GM18505 (cell line): ENCODE results near the gene ZNF76.

ENCODE experiments used
- ATAC-seq: cut with Tn5 transposase; IDR thresholded peaks from one replicate; pipeline ENCODE4 v1.9.1; 2021; ENCODE audit not compliant: unreplicated experiment
- POLR2A ChIP-seq: IDR thresholded peaks from 4 replicates; pipeline ENCODE4 v1.6.1; 2011; ENCODE audit warnings: borderline replicate concordance; ENCODE audit not compliant: insufficient read depth, insufficient read length; ENCODE audit errors: extremely low read depth

The ZNF76 gene

GRCh38 chr6:35259194-35259947, at the start of gene ZNF76:
TSS of gene ZNF76 (plus strand) at chr6:35259735. CDS start at chr6:35281152, 21,417 bp downstream.
- TF ChIP-seq POLR2A = peak; percentile 68
- ATAC-seq = peak; percentile 83

DNA sequence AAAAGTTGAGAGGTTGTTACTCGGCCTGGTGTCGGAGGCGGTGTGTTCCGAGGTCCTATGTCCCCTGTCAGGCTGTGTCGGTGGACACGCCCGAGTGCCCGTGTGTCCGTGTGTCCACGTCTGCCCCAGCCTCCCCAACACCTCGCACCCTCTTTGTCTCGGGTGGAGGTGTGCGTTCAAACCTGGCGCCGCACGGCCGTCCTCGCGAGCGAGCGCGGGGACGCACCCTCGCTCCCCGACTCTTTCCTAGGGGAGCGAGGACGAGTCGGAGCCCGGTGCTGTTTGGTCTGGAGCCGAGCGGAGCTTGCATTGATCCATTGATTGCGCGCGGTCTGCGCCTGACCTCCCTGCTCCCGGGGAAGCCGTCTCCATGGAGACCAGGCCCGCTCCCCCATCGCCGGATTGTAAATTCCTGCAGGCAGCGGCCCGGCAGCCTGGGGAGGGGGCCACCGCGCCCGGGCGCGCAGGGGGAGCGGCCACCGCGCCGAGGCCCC, 46.2 kb upstream of the ZNF76 start:
- no peak for ATAC-seq
- TF ChIP-seq POLR2A = no peak

- ATAC-seq = no peak
- TF ChIP-seq POLR2A = no peak
These were observed 45.4 kb upstream of the ZNF76 start, which contains the start of gene SCUBE3 for GRCh38 chr6:35213824-35214756. TSS of gene SCUBE3 (plus strand) at chr6:35213956. CDS start at chr6:35214419, 463 bp downstream.

DNA sequence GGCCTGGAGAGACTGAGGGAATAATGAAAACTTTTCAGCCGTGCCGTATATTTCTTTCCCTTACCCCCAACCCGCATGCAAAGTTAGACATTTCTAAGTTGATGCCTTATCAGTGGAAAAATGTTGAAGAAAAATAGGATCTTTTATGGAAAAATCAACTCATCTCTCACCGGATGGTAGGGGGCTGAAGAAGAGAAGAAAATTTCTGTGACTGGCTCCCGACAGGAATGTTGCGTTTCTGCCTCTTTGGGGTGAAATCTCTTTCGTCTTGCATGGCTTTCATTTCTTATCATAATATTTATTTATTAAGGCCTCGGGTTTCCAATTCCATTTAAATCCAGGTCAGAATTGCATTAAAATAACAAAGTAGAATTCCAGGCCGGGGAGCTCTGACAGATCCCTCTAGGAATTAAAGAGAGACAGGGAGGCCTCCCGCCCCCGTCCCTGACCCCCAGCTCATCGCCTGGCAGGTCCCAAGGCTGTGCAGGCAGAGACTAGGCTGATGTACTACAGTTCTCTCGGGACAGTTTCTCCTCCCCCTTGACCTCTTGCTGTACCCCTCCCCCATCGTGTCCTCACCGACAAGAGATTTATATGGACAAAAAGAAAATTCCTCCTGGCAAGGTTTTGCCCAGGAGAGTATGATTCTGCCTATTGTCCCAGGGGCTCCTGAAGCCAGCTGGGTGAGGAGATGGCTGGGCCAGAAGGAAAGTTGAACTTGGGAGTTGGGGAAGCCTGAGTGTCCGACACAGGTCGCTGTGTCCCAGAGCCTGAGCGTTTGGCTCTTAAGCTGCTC, 44.5 kb upstream of the ZNF76 start:
- no peak for ATAC-seq

DNA sequence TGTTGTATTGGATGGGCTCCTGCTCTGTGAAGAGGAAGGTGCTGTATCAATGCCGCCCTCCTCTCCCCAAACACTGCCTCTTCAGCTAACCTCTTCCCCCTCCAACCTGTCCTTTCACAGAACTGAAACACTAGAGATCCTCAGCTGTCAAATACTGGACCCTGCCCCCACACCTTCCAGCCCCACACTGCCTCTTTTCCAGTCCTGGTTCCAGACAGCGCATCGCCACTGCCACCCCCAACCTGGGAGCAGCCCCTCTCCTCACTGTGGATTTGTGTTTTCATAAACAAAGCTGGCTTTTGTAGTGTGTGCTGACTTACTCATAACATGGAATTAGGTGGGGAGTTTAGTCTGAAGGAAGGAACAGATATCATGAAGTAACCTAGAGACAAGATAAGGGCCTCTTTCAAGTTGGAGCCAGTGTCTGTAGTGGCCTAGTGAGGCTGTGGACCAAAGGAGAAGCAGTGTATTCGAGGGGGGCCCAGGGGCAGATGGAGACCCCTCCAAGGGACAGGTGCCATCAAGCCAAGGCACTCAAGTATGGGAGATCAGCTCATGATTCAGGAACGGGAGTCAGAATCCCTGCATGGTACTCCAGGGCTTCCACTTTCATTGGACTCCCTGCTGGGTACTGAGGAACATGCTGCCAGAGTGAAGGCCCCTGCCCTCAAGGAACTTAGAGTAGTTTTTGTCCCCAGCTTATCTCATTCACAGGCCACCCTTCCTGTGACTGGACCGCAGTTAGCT, 43.7 kb upstream of the ZNF76 start:
- ATAC-seq = no peak
- TF ChIP-seq POLR2A = no peak

More for the DNA sequence above, 44.5 kb upstream of the ZNF76 start:
- TF ChIP-seq POLR2A = no peak

DNA sequence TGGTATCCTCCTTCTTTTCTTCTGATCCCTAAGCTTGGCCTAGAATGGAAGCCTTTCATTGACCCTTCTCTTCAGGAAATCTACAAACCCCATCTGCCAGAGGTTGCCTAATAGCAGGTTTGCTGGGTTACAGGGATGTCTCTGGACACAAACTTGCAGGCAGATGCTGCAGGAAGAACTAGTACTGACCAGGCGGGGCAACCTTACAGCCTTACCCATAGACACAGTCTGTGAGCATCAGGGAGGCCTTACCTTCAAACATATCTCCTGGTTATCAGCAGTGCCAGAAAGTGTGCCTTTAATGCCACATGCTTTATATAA, 43.2 kb upstream of the ZNF76 start:
- no peak for ATAC-seq
- no peak for TF ChIP-seq POLR2A

DNA sequence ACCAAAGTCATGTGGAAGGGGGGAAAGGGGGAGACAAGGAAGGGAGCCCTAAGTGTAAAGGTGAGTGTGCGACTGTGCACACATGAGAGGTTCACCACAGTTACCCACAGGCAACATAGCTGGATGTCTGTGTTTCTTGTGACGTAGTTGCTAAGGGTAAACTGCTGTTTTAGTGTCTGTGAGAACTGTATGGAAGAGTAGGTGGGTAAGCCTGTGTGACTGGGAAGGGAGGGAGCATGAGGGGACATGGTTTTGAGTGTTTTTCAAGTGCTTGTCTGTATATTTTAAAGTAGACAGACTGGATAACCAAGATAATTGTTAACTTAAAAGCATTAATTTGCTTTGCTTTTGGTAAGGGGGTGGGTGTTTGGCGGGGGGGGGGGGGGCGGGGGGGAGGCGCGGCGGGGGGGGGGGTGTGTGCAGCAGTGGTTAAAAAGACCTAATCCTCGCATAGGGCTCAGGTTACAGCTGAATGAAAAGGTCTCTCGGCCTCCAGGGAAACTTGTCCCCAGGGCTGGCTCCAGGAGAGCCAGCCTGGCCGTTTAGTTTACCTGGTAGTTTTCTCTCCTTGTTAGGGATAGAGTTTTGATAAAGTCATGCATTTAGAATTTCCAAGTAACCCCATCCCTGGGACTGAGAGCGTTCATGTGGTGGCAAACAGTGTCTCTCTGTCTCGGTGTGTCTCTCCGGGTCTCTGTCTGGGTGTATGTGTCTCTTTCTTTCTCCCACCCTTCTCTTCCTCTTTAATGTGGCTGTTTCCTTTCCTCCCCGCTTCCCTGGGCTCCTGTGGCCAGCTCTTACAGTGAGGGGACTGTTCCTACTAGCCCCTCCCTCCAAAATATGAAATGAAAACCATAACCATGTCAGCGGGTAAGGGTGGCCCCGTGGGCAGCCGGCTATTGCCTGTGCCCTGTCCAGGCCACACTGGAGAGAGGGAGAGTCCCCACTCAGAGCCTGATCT, 42.4 kb upstream of the ZNF76 start:
- no peak for TF ChIP-seq POLR2A
- ATAC-seq = no peak

- no peak for TF ChIP-seq POLR2A
- ATAC-seq = no peak
These were observed 41.5 kb upstream of the ZNF76 start for GRCh38 chr6:35218021-35218420.

- TF ChIP-seq POLR2A = no peak
- no peak for ATAC-seq
These were observed 41.1 kb upstream of the ZNF76 start for GRCh38 chr6:35218456-35218855.

GRCh38 chr6:35219683-35220326, 39.7 kb upstream of the ZNF76 start:
- ATAC-seq = no peak
- TF ChIP-seq POLR2A = no peak

- TF ChIP-seq POLR2A = no peak
- no peak for ATAC-seq
These were observed 38.8 kb upstream of the ZNF76 start for GRCh38 chr6:35220711-35221110.
